HEK293 (cell line): ENCODE results near the gene SBF2.

Source experiments
- CTCF ChIA-PET: fragments of 350-600 bp; formaldehyde crosslinking; extraction: SDS; loops from one replicate; lab custom pipeline; 2021; ENCODE audit warnings: antibody characterized with exemption; lab: Yijun Ruan, JAX
- POLR2A ChIA-PET: fragments of 300-600 bp; formaldehyde crosslinking; extraction: SDS; loops from one replicate; lab custom pipeline; 2020; ENCODE audit warnings: antibody characterized with exemption, inconsistent platforms; lab: Yijun Ruan, JAX
- H3K27ac ChIP-seq: fragments of 200-500 bp; sonication (Bioruptor generic); 2 replicates; pipeline ENCODE4 v1.5.1; 2014; ENCODE audit warnings: low read depth, low read length, control low read depth, inconsistent platforms; ENCODE audit errors: extremely low read depth
- H3K36me3 ChIP-seq, 2 experiments: fragments of 200-500 bp in 1 of 2; sonication (Bioruptor generic) in 1 of 2; 1 replicate in 1 of 2; 2 replicates in 1 of 2; pipeline ENCODE4 v1.5.1; 2014 to 2017; ENCODE audit warnings: inconsistent platforms in 2 of 2, low read length in 2 of 2; ENCODE audit not compliant: control insufficient read depth in 2 of 2, insufficient read depth in 1 of 2
- H3K4me1 ChIP-seq: fragments of 200-500 bp; sonication (Bioruptor generic); 2 replicates; pipeline ENCODE4 v1.5.1; 2014; ENCODE audit warnings: mild to moderate bottlenecking, low read length, inconsistent platforms; ENCODE audit not compliant: control insufficient read depth, insufficient read depth
- H3K4me3 ChIP-seq: 2 replicates; pipeline ENCODE4 v1.5.1; 2011; ENCODE audit warnings: low read depth, mild to moderate bottlenecking, control low read depth, low read length, moderate library complexity
- H3K9me3 ChIP-seq: fragments of 200-500 bp; sonication (Bioruptor generic); 2 replicates; pipeline ENCODE4 v1.5.1; 2014; ENCODE audit warnings: low read depth, low read length, inconsistent platforms; ENCODE audit not compliant: control insufficient read depth, insufficient read depth
- BCL11A ChIP-seq: fragments of 450-650 bp; formaldehyde crosslinking; IDR thresholded peaks from 2 replicates; pipeline ENCODE4 v1.5.1; 2016; ENCODE audit warnings: low read depth, missing biosample characterization, missing genetic modification characterization
- GLIS1 ChIP-seq: fragments of 450-650 bp; formaldehyde crosslinking; IDR thresholded peaks from 2 replicates; pipeline ENCODE4 v1.5.1; 2016; ENCODE audit warnings: missing biosample characterization, missing genetic modification characterization
- GLIS2 ChIP-seq: fragments of 450-650 bp; formaldehyde crosslinking; IDR thresholded peaks from 2 replicates; pipeline ENCODE4 v1.5.1; 2016; ENCODE audit warnings: missing biosample characterization, missing genetic modification characterization
- KLF16 ChIP-seq: fragments of 450-650 bp; formaldehyde crosslinking; IDR thresholded peaks from 2 replicates; pipeline ENCODE4 v1.5.1; 2017; ENCODE audit warnings: missing biosample characterization, missing genetic modification characterization
- ZNF239 ChIP-seq: fragments of 450-650 bp; formaldehyde crosslinking; IDR thresholded peaks from 2 replicates; pipeline ENCODE4 v1.5.1; 2016; ENCODE audit warnings: missing biosample characterization, missing genetic modification characterization
- ZNF354C ChIP-seq: fragments of 450-650 bp; formaldehyde crosslinking; IDR thresholded peaks from 2 replicates; pipeline ENCODE4 v1.5.1; 2016; ENCODE audit warnings: missing biosample characterization, missing genetic modification characterization, low read depth, borderline replicate concordance
- ZNF660 ChIP-seq: fragments of 450-650 bp; IDR thresholded peaks from 2 replicates; pipeline ENCODE4 v1.5.1; 2018; ENCODE audit warnings: missing biosample characterization, mild to moderate bottlenecking, missing genetic modification characterization
- ZNF701 ChIP-seq: fragments of 450-650 bp; formaldehyde crosslinking; IDR thresholded peaks from 2 replicates; pipeline ENCODE4 v1.5.1; 2016; ENCODE audit warnings: missing biosample characterization, missing genetic modification characterization
- ZNF785 ChIP-seq: fragments of 450-650 bp; formaldehyde crosslinking; IDR thresholded peaks from 2 replicates; pipeline ENCODE4 v1.5.1; 2016; ENCODE audit warnings: missing biosample characterization, missing genetic modification characterization
- TF ChIP-seq, protein P1 (sequence below): fragments of 450-650 bp; formaldehyde crosslinking; IDR thresholded peaks from 2 replicates; pipeline ENCODE4 v1.5.1; 2017; ENCODE audit warnings: missing biosample characterization, missing genetic modification characterization
- TF ChIP-seq, protein P2 (sequence below): fragments of 450-650 bp; formaldehyde crosslinking; optimal IDR thresholded peaks from 2 replicates; pipeline ENCODE3; 2016; ENCODE audit warnings: missing biosample characterization, mild to moderate bottlenecking, missing genetic modification characterization
- TF ChIP-seq, protein P3 (sequence below): fragments of 450-650 bp; formaldehyde crosslinking; IDR thresholded peaks from 2 replicates; pipeline ENCODE4 v1.5.1; 2016; ENCODE audit warnings: missing biosample characterization, missing genetic modification characterization
- TF ChIP-seq, protein P4 (sequence below): fragments of 450-650 bp; IDR thresholded peaks from 2 replicates; pipeline ENCODE4 v1.5.1; 2018; ENCODE audit warnings: missing biosample characterization, mild to moderate bottlenecking, missing genetic modification characterization
- TF ChIP-seq, protein P5 (sequence below): fragments of 450-650 bp; formaldehyde crosslinking; IDR thresholded peaks from 2 replicates; pipeline ENCODE4 v1.5.1; 2017; ENCODE audit warnings: missing biosample characterization, missing genetic modification characterization
- TF ChIP-seq, protein P6 (sequence below): fragments of 450-650 bp; formaldehyde crosslinking; IDR thresholded peaks from 2 replicates; pipeline ENCODE4 v1.5.1; 2016; ENCODE audit warnings: missing biosample characterization, missing genetic modification characterization
- TF ChIP-seq, protein P7 (sequence below): fragments of 450-650 bp; formaldehyde crosslinking; IDR thresholded peaks from 2 replicates; pipeline ENCODE4 v1.5.1; 2016; ENCODE audit warnings: missing biosample characterization, missing genetic modification characterization

SBF2 gene

DNA sequence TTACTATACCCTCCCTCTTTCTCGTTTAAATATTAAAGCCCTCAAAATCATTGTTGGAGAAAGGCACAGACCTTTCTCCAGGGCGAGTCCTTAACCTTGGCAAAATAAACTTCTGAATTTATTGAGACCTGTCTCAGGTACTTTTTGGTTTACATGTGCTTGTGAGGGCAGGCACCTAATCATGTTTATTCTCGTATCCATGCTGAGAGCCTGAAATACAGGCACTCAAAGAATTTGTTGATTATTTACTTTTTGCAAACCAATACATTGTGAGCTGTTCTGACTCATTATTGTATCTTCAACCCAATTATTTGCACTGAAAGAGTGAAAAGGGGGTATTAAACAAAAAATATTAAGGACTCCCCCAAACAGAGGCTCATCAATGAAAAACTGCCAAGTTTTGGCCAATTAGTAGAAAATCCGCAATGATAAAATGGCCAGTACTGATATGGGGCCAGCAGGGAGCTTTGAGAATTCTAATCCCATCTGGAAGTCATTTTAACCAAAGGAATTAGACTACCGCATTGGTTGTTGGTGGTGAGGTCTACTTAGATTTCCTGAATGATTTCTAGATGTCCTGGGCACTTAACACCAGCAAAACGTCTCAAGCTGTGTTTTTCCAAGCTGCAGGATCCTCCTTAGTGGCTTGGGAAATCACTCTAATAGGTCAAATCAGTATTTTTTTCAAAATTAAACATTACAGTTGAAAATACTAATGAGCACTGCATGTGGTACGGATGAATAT lies 472.8 kb downstream of the SBF2 start:
- Histone ChIP-seq H3K4me1 (no peaks in the 10 kb centered on the region), H3K4me3 (no peak overlapping the region), H3K36me3 (no peaks in the 10 kb centered on the region), H3K9me3 (no peaks in the 10 kb centered on the region), H3K27ac (no peak overlapping the region)
- TF ChIP-seq, protein P1, sequence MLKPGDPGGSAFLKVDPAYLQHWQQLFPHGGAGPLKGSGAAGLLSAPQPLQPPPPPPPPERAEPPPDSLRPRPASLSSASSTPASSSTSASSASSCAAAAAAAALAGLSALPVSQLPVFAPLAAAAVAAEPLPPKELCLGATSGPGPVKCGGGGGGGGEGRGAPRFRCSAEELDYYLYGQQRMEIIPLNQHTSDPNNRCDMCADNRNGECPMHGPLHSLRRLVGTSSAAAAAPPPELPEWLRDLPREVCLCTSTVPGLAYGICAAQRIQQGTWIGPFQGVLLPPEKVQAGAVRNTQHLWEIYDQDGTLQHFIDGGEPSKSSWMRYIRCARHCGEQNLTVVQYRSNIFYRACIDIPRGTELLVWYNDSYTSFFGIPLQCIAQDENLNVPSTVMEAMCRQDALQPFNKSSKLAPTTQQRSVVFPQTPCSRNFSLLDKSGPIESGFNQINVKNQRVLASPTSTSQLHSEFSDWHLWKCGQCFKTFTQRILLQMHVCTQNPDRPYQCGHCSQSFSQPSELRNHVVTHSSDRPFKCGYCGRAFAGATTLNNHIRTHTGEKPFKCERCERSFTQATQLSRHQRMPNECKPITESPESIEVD = 0 out of 2 replicates have a peak, but pooled peaks have one; percentile 25
- TF ChIP-seq, protein P2, sequence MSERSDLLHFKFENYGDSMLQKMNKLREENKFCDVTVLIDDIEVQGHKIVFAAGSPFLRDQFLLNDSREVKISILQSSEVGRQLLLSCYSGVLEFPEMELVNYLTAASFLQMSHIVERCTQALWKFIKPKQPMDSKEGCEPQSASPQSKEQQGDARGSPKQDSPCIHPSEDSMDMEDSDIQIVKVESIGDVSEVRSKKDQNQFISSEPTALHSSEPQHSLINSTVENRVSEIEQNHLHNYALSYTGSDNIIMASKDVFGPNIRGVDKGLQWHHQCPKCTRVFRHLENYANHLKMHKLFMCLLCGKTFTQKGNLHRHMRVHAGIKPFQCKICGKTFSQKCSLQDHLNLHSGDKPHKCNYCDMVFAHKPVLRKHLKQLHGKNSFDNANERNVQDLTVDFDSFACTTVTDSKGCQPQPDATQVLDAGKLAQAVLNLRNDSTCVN (tag by site-specific recombination) = no peak
- CTCF ChIA-PET = no interaction called here
- POLR2A ChIA-PET = no interaction called here

DNA sequence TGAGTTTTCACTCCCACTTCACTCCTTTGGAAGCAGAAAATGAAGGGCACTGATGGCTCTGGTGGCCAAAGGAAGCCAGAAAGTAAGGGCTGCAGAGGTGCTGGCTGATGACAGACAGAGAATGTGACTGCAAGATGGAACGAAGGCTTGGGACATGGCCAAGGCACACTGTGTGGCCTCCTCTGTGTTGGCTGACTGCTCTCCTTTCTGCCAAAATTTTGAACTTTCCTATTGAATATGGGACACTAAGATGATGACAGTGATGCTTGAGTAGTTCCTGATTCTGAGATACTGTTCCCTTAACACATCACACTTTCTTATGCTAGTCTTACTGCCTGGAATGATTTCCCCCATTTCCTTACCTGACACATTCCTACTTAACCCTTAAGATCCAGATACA lies 473.8 kb downstream of the SBF2 start:
- Histone ChIP-seq H3K4me1 (no peaks in the 10 kb centered on the region), H3K36me3 (no peaks in the 10 kb centered on the region), H3K4me3 (no peak overlapping the region), H3K27ac (no peak overlapping the region), H3K9me3 (no peaks in the 10 kb centered on the region)
- ChIA-PET POLR2A (no interaction called here), CTCF (interaction anchor here (0.7 kb wide), 1 partner anchor 9 kb away, joined by 4 read pairs; no protein-coding TSS in a partner anchor)
- TF ChIP-seq GLIS1 (tag by site-specific recombination) = 0 out of 2 replicates have a peak, but pooled peaks have one; percentile 6
- TF ChIP-seq ZNF660 (tag by site-specific recombination) = no peak

DNA sequence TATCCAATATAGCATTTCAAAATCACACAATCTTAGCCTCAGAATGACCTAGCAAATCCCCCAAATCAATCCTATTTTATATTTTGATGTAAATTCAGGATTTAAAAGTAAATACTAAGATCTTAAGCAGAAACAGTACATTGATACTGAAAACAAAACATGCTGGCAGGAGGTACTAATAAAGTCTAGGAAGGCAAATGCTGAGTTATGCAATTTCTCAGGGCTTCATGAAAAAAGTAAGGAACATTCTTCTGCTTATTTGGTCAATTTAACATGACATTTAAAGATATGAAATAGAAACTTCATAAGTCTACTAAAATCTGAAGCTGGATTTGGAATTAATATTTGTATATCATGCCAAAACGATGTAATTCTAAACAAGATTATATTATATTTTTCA lies 476.8 kb downstream of the SBF2 start:
- CTCF ChIA-PET = no interaction called here
- Histone ChIP-seq H3K27ac (no peak overlapping the region), H3K9me3 (no peaks in the 10 kb centered on the region), H3K4me1 (no peaks in the 10 kb centered on the region), H3K4me3 (no peak overlapping the region), H3K36me3 (no peaks in the 10 kb centered on the region)
- POLR2A ChIA-PET = no interaction called here
- TF ChIP-seq GLIS2 = no peak
- TF ChIP-seq, protein P3, sequence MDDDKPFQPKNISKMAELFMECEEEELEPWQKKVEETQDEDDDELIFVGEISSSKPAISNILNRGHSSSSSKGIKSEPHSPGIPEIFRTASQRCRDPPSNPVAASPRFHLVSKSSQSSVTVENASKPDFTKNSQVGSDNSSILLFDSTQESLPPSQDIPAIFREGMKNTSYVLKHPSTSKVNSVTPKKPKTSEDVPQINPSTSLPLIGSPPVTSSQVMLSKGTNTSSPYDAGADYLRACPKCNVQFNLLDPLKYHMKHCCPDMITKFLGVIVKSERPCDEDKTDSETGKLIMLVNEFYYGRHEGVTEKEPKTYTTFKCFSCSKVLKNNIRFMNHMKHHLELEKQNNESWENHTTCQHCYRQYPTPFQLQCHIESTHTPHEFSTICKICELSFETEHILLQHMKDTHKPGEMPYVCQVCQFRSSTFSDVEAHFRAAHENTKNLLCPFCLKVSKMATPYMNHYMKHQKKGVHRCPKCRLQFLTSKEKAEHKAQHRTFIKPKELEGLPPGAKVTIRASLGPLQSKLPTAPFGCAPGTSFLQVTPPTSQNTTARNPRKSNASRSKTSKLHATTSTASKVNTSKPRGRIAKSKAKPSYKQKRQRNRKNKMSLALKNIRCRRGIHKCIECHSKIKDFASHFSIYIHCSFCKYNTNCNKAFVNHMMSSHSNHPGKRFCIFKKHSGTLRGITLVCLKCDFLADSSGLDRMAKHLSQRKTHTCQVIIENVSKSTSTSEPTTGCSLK (tag by site-specific recombination) = no peak
- TF ChIP-seq, protein P4, sequence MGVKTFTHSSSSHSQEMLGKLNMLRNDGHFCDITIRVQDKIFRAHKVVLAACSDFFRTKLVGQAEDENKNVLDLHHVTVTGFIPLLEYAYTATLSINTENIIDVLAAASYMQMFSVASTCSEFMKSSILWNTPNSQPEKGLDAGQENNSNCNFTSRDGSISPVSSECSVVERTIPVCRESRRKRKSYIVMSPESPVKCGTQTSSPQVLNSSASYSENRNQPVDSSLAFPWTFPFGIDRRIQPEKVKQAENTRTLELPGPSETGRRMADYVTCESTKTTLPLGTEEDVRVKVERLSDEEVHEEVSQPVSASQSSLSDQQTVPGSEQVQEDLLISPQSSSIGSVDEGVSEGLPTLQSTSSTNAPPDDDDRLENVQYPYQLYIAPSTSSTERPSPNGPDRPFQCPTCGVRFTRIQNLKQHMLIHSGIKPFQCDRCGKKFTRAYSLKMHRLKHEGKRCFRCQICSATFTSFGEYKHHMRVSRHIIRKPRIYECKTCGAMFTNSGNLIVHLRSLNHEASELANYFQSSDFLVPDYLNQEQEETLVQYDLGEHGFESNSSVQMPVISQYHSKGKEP (tag by site-specific recombination) = no peak
- TF ChIP-seq, protein P5, sequence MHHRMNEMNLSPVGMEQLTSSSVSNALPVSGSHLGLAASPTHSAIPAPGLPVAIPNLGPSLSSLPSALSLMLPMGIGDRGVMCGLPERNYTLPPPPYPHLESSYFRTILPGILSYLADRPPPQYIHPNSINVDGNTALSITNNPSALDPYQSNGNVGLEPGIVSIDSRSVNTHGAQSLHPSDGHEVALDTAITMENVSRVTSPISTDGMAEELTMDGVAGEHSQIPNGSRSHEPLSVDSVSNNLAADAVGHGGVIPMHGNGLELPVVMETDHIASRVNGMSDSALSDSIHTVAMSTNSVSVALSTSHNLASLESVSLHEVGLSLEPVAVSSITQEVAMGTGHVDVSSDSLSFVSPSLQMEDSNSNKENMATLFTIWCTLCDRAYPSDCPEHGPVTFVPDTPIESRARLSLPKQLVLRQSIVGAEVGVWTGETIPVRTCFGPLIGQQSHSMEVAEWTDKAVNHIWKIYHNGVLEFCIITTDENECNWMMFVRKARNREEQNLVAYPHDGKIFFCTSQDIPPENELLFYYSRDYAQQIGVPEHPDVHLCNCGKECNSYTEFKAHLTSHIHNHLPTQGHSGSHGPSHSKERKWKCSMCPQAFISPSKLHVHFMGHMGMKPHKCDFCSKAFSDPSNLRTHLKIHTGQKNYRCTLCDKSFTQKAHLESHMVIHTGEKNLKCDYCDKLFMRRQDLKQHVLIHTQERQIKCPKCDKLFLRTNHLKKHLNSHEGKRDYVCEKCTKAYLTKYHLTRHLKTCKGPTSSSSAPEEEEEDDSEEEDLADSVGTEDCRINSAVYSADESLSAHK (tag by site-specific recombination) = no peak
- TF ChIP-seq, protein P6, sequence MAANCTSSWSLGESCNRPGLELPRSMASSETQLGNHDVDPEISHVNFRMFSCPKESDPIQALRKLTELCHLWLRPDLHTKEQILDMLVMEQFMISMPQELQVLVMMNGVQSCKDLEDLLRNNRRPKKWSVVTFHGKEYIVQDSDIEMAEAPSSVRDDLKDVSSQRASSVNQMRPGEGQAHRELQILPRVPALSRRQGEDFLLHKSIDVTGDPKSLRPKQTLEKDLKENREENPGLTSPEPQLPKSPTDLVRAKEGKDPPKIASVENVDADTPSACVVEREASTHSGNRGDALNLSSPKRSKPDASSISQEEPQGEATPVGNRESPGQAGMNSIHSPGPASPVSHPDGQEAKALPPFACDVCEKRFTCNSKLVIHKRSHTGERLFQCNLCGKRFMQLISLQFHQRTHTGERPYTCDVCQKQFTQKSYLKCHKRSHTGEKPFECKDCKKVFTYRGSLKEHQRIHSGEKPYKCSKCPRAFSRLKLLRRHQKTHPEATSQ (tag by site-specific recombination) = no peak
- no peak for TF ChIP-seq ZNF701
- TF ChIP-seq, protein P7, sequence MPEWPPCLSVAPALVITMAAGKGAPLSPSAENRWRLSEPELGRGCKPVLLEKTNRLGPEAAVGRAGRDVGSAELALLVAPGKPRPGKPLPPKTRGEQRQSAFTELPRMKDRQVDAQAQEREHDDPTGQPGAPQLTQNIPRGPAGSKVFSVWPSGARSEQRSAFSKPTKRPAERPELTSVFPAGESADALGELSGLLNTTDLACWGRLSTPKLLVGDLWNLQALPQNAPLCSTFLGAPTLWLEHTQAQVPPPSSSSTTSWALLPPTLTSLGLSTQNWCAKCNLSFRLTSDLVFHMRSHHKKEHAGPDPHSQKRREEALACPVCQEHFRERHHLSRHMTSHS (tag by site-specific recombination) = no peak
- TF ChIP-seq ZNF239 (tag by site-specific recombination) = no peak
- no peak for TF ChIP-seq ZNF354C (tag by site-specific recombination)
- no peak for TF ChIP-seq BCL11A (tag by site-specific recombination)
- TF ChIP-seq ZNF785 (tag by site-specific recombination) = no peak
- TF ChIP-seq KLF16 (tag by site-specific recombination) = no peak
